ENCODE measurements around the gene HOXA5. TPM values are rescaled to one million over a fixed set of nuclear protein-coding genes. Genes with fewer than 3 reads are reported as not detected.
A peak's percentile ranks its signal among the peaks of the same experiment; 100 is the strongest.

HOXA5 gene
- total RNA-seq, 1 donor = 10.8 TPM

DNA sequence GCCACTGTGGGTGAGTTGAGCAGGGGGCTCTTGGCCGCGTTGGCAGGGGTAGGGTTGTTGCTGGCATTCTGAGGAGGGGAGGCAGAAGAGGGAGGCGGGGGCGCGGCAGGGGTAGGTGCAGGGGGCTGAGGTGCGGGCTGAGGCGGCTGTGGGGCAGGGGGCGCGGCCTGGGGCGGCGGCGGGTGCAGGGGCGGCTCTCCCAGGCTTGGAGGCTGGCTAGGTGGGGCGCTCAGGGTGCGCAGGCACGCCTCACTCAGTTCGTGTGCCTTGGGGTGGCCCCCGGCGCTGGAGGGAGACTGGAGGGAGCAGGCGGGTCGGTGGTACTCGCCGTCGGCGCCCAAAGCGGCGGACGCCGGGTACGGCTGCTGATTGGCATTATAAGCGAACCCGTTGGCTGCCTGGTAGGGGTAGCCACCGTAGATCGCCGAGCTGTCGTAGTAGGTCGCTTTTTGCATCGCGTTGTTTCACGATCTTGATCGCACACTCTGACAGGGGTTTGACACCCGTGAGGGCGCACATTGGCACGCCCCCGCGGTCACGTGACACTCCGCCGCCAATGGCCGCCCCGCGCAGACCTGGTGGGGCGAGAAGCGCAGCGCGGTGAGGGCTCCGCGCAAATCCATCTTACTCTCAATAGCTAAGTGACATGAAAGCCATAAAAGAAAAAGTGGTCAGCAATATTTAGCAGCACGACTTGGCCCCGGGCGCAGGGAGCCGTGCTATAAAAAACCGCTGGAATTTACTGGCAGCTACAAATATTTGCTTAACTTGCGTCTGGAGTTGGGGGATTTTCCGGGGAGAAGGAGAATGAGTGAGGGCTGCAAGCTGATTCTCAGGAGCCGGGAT, 33.1 kb downstream of the HOXA5 start:
- H3K4me3 ChIP-seq (ENCODE audit: low read depth, low read length) = no peak overlapping the region
- TF ChIP-seq, protein P1, sequence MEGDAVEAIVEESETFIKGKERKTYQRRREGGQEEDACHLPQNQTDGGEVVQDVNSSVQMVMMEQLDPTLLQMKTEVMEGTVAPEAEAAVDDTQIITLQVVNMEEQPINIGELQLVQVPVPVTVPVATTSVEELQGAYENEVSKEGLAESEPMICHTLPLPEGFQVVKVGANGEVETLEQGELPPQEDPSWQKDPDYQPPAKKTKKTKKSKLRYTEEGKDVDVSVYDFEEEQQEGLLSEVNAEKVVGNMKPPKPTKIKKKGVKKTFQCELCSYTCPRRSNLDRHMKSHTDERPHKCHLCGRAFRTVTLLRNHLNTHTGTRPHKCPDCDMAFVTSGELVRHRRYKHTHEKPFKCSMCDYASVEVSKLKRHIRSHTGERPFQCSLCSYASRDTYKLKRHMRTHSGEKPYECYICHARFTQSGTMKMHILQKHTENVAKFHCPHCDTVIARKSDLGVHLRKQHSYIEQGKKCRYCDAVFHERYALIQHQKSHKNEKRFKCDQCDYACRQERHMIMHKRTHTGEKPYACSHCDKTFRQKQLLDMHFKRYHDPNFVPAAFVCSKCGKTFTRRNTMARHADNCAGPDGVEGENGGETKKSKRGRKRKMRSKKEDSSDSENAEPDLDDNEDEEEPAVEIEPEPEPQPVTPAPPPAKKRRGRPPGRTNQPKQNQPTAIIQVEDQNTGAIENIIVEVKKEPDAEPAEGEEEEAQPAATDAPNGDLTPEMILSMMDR (IDR thresholded peaks at IDR 0.05; ENCODE audit: insufficient read depth, low read depth, low read length) = no peak
- DNase-seq (ENCODE audit: low read depth) = peak; percentile 87

DNA sequence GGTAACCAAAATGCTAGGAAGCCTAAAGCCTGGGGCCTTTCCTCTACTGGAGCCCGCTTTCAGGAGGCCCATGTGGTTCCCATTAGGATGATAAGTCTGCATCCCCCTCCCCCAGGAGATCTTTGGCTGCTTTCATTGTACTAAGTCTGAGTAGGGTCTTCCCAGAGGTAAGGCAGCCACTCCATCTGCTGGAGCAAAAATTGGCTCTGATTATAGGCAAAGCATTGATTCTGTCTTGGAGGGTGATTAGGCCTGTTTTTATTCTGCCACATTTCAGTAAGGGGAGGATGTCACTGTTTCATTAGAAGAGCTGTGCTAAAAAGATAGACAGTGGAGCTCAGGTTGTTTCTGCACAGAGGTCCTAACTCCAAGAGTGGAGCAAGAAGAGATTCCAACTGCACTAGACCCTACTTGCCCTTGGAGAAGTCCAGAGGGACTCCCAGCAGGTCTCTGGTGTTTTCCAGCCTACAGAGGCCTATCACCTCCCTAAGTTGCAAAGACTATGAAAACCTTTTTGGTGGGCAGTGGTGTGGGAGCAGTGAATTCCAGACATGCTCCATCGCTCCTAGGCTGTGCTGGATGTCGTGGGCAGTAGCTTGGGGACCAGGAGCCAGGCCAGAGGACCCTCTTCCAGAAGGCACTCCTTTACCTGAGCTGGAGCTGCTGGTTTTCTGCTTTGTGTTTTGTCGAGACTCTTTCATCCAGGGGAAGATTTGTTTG, 33.9 kb downstream of the HOXA5 start:
- TF ChIP-seq, protein P1 (IDR thresholded peaks at IDR 0.05; ENCODE audit: insufficient read depth, low read depth, low read length) = no peak
- no peak overlapping the region for H3K4me3 ChIP-seq (ENCODE audit: low read depth, low read length)
- DNase-seq (ENCODE audit: low read depth) = no peak

- TF ChIP-seq, protein P1 (IDR thresholded peaks at IDR 0.05; ENCODE audit: insufficient read depth, low read depth, low read length) = no peak
- no peak for DNase-seq (ENCODE audit: low read depth)
- no peak overlapping the region for H3K4me3 ChIP-seq (ENCODE audit: low read depth, low read length)
Measured at GRCh38 chr7:27108390-27109127, 34.9 kb downstream of the HOXA5 start.

- TF ChIP-seq, protein P1 (IDR thresholded peaks at IDR 0.05; ENCODE audit: insufficient read depth, low read depth, low read length) = no peak
- no peak for DNase-seq (ENCODE audit: low read depth)
- no peak overlapping the region for H3K4me3 ChIP-seq (ENCODE audit: low read depth, low read length)
Measured at GRCh38 chr7:27107391-27108381, 35.8 kb downstream of the HOXA5 start.

DNA sequence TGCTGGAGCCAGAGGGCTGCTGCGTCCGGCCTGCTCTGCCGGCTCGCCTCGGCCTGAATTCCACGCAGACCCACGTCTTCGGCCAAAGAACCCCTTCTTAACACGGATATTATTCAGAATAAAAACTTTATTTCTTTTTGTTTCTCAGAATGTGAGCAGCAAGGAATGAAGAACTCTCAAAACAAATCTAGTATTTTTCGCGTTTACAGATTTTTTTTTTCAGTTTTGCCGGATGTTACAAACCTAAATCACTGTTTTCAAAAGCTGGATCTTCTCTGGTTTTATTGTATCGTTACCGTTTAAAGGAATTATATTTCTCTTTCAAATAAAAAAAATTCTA, 36.6 kb downstream of the HOXA5 start:
- H3K4me3 ChIP-seq (ENCODE audit: low read depth, low read length) = no peak overlapping the region
- TF ChIP-seq, protein P1 (IDR thresholded peaks at IDR 0.05; ENCODE audit: insufficient read depth, low read depth, low read length) = no peak
- no peak for DNase-seq (ENCODE audit: low read depth)

Measured in fibroblast of villous mesenchyme (primary cell).